GM23248 (cell line): ENCODE measurements around the gene SELENBP1. TPM values are rescaled to one million over a fixed set of nuclear protein-coding genes. Genes with fewer than 3 reads are reported as not detected.

Experiments used
- DNase-seq: peaks from one replicate; pipeline ENCODE4 v3.0.0-alpha.2; 2015
- H2AFZ ChIP-seq: fragments of 200-600 bp; sonication (generic); 2 replicates; pipeline ENCODE4 v1.6.1; 2016; ENCODE audit warnings: antibody characterized with exemption
- H3F3A ChIP-seq: fragments of 200-600 bp; sonication (generic); 2 replicates; pipeline ENCODE4 v1.6.1; 2016; ENCODE audit warnings: mild to moderate bottlenecking, antibody characterized with exemption, mixed run types; ENCODE audit not compliant: insufficient read depth
- H3K27ac ChIP-seq: fragments of 200-600 bp; sonication (generic); 2 replicates; pipeline ENCODE4 v1.5.1; 2016; ENCODE audit warnings: mild to moderate bottlenecking
- H3K27me3 ChIP-seq: fragments of 200-600 bp; sonication (generic); replicated peaks from 2 replicates; pipeline ENCODE4 v1.6.1; 2016; ENCODE audit warnings: mild to moderate bottlenecking; ENCODE audit not compliant: insufficient read depth
- H3K36me3 ChIP-seq: fragments of 200-600 bp; sonication (generic); 2 replicates; pipeline ENCODE4 v1.6.1; 2016; ENCODE audit warnings: low read depth, mild to moderate bottlenecking
- H3K4me1 ChIP-seq: fragments of 200-600 bp; sonication (generic); 2 replicates; pipeline ENCODE4 v1.6.1; 2016; ENCODE audit warnings: mild to moderate bottlenecking; ENCODE audit not compliant: insufficient read depth
- H3K4me2 ChIP-seq: fragments of 200-600 bp; sonication (generic); one replicate; pipeline ENCODE4 v1.6.1; 2016; ENCODE audit warnings: mild to moderate bottlenecking; ENCODE audit not compliant: unreplicated experiment
- H3K4me3 ChIP-seq: fragments of 200-600 bp; sonication (generic); 2 replicates; pipeline ENCODE4 v1.5.1; 2016; ENCODE audit warnings: mild to moderate bottlenecking
- H3K79me2 ChIP-seq: fragments of 200-600 bp; sonication (generic); 2 replicates; pipeline ENCODE4 v1.6.1; 2016; ENCODE audit warnings: mild to moderate bottlenecking; ENCODE audit not compliant: insufficient read depth
- H3K9ac ChIP-seq: fragments of 200-600 bp; sonication (generic); 2 replicates; pipeline ENCODE4 v1.6.1; 2016; ENCODE audit warnings: mild to moderate bottlenecking
- H3K9me2 ChIP-seq: fragments of 200-600 bp; sonication (generic); 2 replicates; pipeline ENCODE4 v1.6.1; 2016; ENCODE audit warnings: mixed run types, mild to moderate bottlenecking, moderate library complexity; ENCODE audit not compliant: insufficient read depth
- H3K9me3 ChIP-seq: fragments of 200-600 bp; sonication (generic); one replicate; pipeline ENCODE4 v1.6.1; 2017; ENCODE audit warnings: low read depth
- H4K20me1 ChIP-seq: fragments of 200-600 bp; sonication (generic); 2 replicates; pipeline ENCODE4 v1.6.0; 2016; ENCODE audit not compliant: insufficient read depth
- EZH2 ChIP-seq: fragments of 200-600 bp; sonication (generic); IDR thresholded peaks from 2 replicates; pipeline ENCODE4 v1.6.1; 2018; ENCODE audit warnings: antibody characterized with exemption, mild to moderate bottlenecking; ENCODE audit not compliant: insufficient read depth, poor library complexity, severe bottlenecking
- EZH2phosphoT487 ChIP-seq: fragments of 200-600 bp; sonication (generic); IDR thresholded peaks from 2 replicates; pipeline ENCODE4 v1.6.1; 2018; ENCODE audit warnings: antibody characterized with exemption, moderate library complexity, mild to moderate bottlenecking, low read depth; ENCODE audit not compliant: insufficient read depth
- WGBS, 2 experiments: methylation state at CpG; one replicate each; pipeline ENCODE4 v1.1.6; 2015 to 2017; ENCODE audit warnings: low lambda C conversion rate in 2 of 2, low coverage in 1 of 2; ENCODE audit errors: missing lambda C conversion rate in 2 of 2; 5-methylcytosine and 5-hydroxymethylcytosine counted together
- in situ Hi-C: fragments of 300-500 bp; cut with MboI; formaldehyde crosslinking; loops from 2 replicates; pipeline ENCODE4 v1.15.0; 2020
- polyA plus RNA-seq: library from polyadenylated mRNA; unstranded; fragments of >200 nt; fragmentation: Nextera tagmentation; extraction: Ambion mirVana; gene quantifications from 2 replicates; pipeline ENCODE4 v1.2.1, GENCODE V29; 2016
- total RNA-seq: library from RNA; depleted of rRNA; stranded (reverse); fragments of >200 nt; shearing (Covaris generic); gene quantifications from 2 replicates; pipeline ENCODE4 v1.2.3, GENCODE V29; 2014

SELENBP1 gene
- total and polyA plus RNA-seq, 2 experiments from 2014 or later: 3.0 to 4.0 TPM

GRCh38 chr1:151346082-151346768 is 26.3 kb downstream of the SELENBP1 start:
- Histone ChIP-seq H4K20me1 (no peaks in the 10 kb centered on the region), H3K27ac (peak overlapping the region; percentile 70; the same call in 1 of the 2 replicates), H3K9me2 (no peaks in the 10 kb centered on the region), H3K4me2 (peak overlapping the region; percentile 98), H3K9me3 (no peaks in the 10 kb centered on the region), H3K4me1 (0 out of 2 replicates have a peak, but pooled peaks cover 10% of the 10 kb centered on the region), H2AFZ (peak overlapping the region; percentile 93), H3K4me3 (peak overlapping the region; percentile 90), H3K79me2 (no peaks in the 10 kb centered on the region), H3K36me3 (no peaks in the 10 kb centered on the region), H3K27me3 (no peaks in the 10 kb centered on the region), H3K9ac (peak overlapping the region; percentile 88), H3F3A (peaks cover 8% of the 10 kb centered on the region)
- no peak for DNase-seq
- in situ Hi-C loops: no loop called here
- TF ChIP-seq EZH2phosphoT487 (no peak), EZH2 (no peak)
- WGBS, 2 experiments: 35 to 40% methylated on average over 7 of the region's 7 CpGs

DNA sequence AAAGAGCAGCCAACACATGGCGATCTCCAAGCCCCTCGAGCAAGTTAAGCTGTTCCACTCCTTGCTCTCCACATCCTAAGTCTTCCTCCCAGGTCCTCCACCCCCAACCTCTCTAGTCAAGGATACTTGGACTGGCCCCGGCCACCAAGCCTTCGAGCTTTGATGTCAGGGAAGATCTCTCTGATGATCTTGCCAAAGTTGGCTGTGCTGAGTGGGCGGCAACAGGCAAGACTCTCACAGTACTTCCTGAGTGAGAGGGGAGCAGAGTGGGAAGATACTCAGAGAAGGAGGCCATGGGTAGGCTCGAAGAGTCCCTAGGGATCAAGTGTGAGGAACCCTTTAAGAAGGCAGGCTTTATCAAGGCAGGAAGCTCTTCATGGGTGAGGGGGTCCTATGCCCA is 28.2 kb downstream of the SELENBP1 start:
- TF ChIP-seq EZH2: no peak
- no peak for TF ChIP-seq EZH2phosphoT487
- Histone ChIP-seq H3K4me2 (no peak overlapping the region), H3K27me3 (no peaks in the 10 kb centered on the region), H3K27ac (no peak overlapping the region), H3K9me3 (no peaks in the 10 kb centered on the region), H3K4me3 (no peak overlapping the region), H3K79me2 (no peaks in the 10 kb centered on the region), H3K9ac (no peak overlapping the region), H3K4me1 (0 out of 2 replicates have a peak, but pooled peaks cover 10% of the 10 kb centered on the region), H3K9me2 (no peaks in the 10 kb centered on the region), H3K36me3 (no peaks in the 10 kb centered on the region), H3F3A (peaks cover 12% of the 10 kb centered on the region), H4K20me1 (no peaks in the 10 kb centered on the region), H2AFZ (no peak overlapping the region)
- DNase-seq: no peak
- WGBS, 2 experiments: 76 to 85% methylated on average over 6 of the region's 6 CpGs
- in situ Hi-C loops: no loop called here

- Histone ChIP-seq H3K4me2 (no peak overlapping the region), H3K36me3 (no peaks in the 10 kb centered on the region), H3K79me2 (no peaks in the 10 kb centered on the region), H3K4me3 (no peak overlapping the region), H2AFZ (no peak overlapping the region), H3K9ac (no peak overlapping the region), H3K9me2 (no peaks in the 10 kb centered on the region), H3K27me3 (no peaks in the 10 kb centered on the region), H3K27ac (no peak overlapping the region), H3F3A (peaks cover 12% of the 10 kb centered on the region), H3K9me3 (no peaks in the 10 kb centered on the region), H3K4me1 (0 out of 2 replicates have a peak, but pooled peaks cover 10% of the 10 kb centered on the region), H4K20me1 (no peaks in the 10 kb centered on the region)
- TF ChIP-seq EZH2phosphoT487 (no peak), EZH2 (no peak)
- DNase-seq: no peak
- in situ Hi-C loops: no loop called here
- WGBS, 2 experiments: 76 to 79% methylated on average over 9 of the region's 9 CpGs
Measured at GRCh38 chr1:151343587-151343986, 28.9 kb downstream of the SELENBP1 start.

DNA sequence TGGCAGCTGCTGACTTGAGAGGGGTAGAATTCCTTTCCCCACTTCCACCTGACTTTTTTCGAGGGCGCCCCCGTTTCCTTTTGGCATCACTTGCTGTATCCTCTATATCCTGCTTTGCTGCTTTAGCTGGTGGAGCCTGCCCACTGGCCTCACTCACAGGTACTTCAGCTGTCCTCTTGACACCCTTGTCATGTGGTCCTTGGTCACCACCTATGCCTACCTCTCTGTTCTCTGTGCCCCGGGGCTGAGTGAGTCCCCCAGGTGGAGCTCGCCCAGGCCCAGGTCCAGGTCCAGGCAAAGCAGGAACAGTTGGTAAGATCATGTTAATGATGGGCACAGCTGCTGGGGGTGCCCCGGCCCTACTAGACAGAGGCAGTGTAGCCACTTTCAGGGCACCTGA is 29.9 kb downstream of the SELENBP1 start:
- H3F3A ChIP-seq: peaks cover 12% of the 10 kb centered on the region
- H3K27ac ChIP-seq: no peak overlapping the region
- WGBS, 2 experiments: 93 to 98% methylated on average over 6 of the region's 6 CpGs
- no peaks in the 10 kb centered on the region for H3K9me3 ChIP-seq
- H2AFZ ChIP-seq: no peak overlapping the region
- in situ Hi-C loops: no loop called here
- no peaks in the 10 kb centered on the region for H3K79me2 ChIP-seq
- H3K27me3 ChIP-seq: no peaks in the 10 kb centered on the region
- no peak for TF ChIP-seq EZH2phosphoT487
- TF ChIP-seq EZH2: no peak
- H3K36me3 ChIP-seq: no peaks in the 10 kb centered on the region
- DNase-seq: no peak
- H3K4me2 ChIP-seq: no peak overlapping the region
- H3K4me1 ChIP-seq: 0 out of 2 replicates have a peak, but pooled peaks cover 8% of the 10 kb centered on the region
- H4K20me1 ChIP-seq: no peaks in the 10 kb centered on the region
- no peak overlapping the region for H3K4me3 ChIP-seq
- no peaks in the 10 kb centered on the region for H3K9me2 ChIP-seq
- no peak overlapping the region for H3K9ac ChIP-seq
